PFSK-1 (cell line): ENCODE results near the gene OPRPN. TPM values are rescaled to one million over a fixed set of nuclear protein-coding genes. Genes with fewer than 3 reads are reported as not detected.

Experiments
- FOXP2 ChIP-seq: optimal IDR thresholded peaks from 2 replicates; pipeline ENCODE3; 2011; ENCODE audit warnings: borderline replicate concordance, control low read depth, inconsistent platforms; ENCODE audit not compliant: insufficient read depth; ENCODE audit errors: extremely low read length, extremely low read depth
- POLR2AphosphoS5 ChIP-seq: IDR thresholded peaks from 2 replicates; pipeline ENCODE4 v1.6.1; 2012; ENCODE audit warnings: low read depth, mild to moderate bottlenecking, control low read depth, low read length, moderate library complexity
- SIN3A ChIP-seq: IDR thresholded peaks from 2 replicates; pipeline ENCODE4 v1.6.1; 2012; ENCODE audit warnings: mild to moderate bottlenecking, low read length, moderate library complexity, borderline replicate concordance; ENCODE audit not compliant: insufficient read depth
- TAF1 ChIP-seq: IDR thresholded peaks from 2 replicates; pipeline ENCODE4 v1.6.1; 2012; ENCODE audit warnings: low read length, control low read depth, borderline replicate concordance; ENCODE audit not compliant: insufficient read depth
- polyA plus RNA-seq: library from polyadenylated mRNA; unstranded; fragments of >200 nt; gene quantifications from one replicate; pipeline ENCODE4 v1.2.1, GENCODE V29; 2012; ENCODE audit warnings: low read depth, missing spikeins; ENCODE audit not compliant: insufficient read length
- TF ChIP-seq, protein P1 (sequence below), 2 experiments: IDR thresholded peaks; 2 replicates each; pipeline versions ENCODE4 v1.6.1 to v1.8.0; 2011 to 2012; ENCODE audit warnings: low read depth in 2 of 2, low read length in 2 of 2, control low read depth in 1 of 2, inconsistent platforms in 1 of 2, mild to moderate bottlenecking in 1 of 2, moderate library complexity in 1 of 2; ENCODE audit not compliant: insufficient read depth in 1 of 2

OPRPN gene
- polyA plus RNA-seq = not detected

DNA sequence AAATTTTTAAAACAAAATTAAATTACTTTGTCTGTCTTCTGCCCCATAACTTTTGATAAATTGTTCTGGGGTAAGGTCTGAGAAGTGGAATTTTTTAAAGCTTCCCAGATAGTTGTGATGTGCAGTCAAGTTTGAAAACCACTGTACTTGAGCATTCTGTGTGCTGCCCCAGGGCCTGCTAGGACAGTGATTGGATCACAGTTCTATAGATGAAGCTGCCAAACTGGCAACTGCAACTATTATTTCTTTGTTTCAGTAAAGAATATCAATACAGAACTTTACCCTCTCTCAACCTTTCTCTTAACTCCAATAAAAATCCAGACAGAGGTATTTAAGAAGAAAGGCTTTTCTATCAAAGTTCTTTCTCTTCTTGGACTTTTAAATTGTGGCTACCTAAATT lies at the start of gene OPRPN:
TSS of gene OPRPN (plus strand) at position 361 of the 400 bp plus-strand sequence. CDS start 1,346 bp downstream, outside the sequence.
- no peak for TF ChIP-seq POLR2AphosphoS5
- TF ChIP-seq SIN3A = no peak
- TF ChIP-seq, protein P1, sequence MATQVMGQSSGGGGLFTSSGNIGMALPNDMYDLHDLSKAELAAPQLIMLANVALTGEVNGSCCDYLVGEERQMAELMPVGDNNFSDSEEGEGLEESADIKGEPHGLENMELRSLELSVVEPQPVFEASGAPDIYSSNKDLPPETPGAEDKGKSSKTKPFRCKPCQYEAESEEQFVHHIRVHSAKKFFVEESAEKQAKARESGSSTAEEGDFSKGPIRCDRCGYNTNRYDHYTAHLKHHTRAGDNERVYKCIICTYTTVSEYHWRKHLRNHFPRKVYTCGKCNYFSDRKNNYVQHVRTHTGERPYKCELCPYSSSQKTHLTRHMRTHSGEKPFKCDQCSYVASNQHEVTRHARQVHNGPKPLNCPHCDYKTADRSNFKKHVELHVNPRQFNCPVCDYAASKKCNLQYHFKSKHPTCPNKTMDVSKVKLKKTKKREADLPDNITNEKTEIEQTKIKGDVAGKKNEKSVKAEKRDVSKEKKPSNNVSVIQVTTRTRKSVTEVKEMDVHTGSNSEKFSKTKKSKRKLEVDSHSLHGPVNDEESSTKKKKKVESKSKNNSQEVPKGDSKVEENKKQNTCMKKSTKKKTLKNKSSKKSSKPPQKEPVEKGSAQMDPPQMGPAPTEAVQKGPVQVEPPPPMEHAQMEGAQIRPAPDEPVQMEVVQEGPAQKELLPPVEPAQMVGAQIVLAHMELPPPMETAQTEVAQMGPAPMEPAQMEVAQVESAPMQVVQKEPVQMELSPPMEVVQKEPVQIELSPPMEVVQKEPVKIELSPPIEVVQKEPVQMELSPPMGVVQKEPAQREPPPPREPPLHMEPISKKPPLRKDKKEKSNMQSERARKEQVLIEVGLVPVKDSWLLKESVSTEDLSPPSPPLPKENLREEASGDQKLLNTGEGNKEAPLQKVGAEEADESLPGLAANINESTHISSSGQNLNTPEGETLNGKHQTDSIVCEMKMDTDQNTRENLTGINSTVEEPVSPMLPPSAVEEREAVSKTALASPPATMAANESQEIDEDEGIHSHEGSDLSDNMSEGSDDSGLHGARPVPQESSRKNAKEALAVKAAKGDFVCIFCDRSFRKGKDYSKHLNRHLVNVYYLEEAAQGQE (IDR thresholded peaks at IDR 0.05; ENCODE audit: insufficient read depth in 1 of 2, low read depth in 2 of 2, low read length in 2 of 2) = no peak
- no peak for TF ChIP-seq FOXP2
- TF ChIP-seq TAF1 = no peak

GRCh38 chr4:70356185-70356584 lies 41.6 kb upstream of the OPRPN start:
- TF ChIP-seq SIN3A = no peak
- TF ChIP-seq FOXP2 = no peak
- no peak for TF ChIP-seq POLR2AphosphoS5
- TF ChIP-seq TAF1 = no peak
- TF ChIP-seq, protein P1 (IDR thresholded peaks at IDR 0.05; ENCODE audit: insufficient read depth in 1 of 2, low read depth in 2 of 2, low read length in 2 of 2) = no peak

GRCh38 chr4:70359115-70359661 lies 38.6 kb upstream of the OPRPN start:
- TF ChIP-seq FOXP2 (no peak), TAF1 (no peak), POLR2AphosphoS5 (no peak), SIN3A (no peak)
- TF ChIP-seq, protein P1 (IDR thresholded peaks at IDR 0.05; ENCODE audit: insufficient read depth in 1 of 2, low read depth in 2 of 2, low read length in 2 of 2) = no peak

GRCh38 chr4:70360460-70360859 lies 37.3 kb upstream of the OPRPN start, which contains the start of gene SMR3A:
TSS of gene SMR3A (plus strand) at chr4:70360760. CDS start at chr4:70362116, 1,356 bp downstream.
- TF ChIP-seq SIN3A (no peak), FOXP2 (no peak), TAF1 (no peak), POLR2AphosphoS5 (no peak)
- TF ChIP-seq, protein P1 (IDR thresholded peaks at IDR 0.05; ENCODE audit: insufficient read depth in 1 of 2, low read depth in 2 of 2, low read length in 2 of 2) = no peak

DNA sequence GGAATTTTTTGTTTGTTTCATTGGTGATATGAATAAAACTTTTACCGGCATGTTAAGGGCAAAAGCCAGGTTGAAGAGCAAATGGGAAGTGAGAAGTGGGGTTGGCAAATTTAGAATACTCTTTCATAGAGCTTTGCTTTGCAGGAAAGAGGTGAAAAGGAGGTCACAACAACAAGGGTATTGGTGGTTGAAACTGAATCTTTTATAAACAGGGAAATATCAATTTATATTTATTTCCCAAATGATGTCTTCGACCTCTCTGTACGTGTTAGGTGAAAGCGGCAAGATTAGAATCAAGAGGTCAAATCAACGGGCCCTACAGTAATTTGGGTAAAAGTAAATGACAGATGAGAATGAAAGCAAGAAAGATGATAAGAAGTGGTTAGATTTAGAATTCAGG lies 33.7 kb upstream of the OPRPN start:
- TF ChIP-seq TAF1 (no peak), SIN3A (no peak)
- TF ChIP-seq, protein P1 (IDR thresholded peaks at IDR 0.05; ENCODE audit: insufficient read depth in 1 of 2, low read depth in 2 of 2, low read length in 2 of 2) = no peak
